Measurements from ENCODE around the gene COLQ. TPM values are rescaled to one million over a fixed set of nuclear protein-coding genes. Genes with fewer than 3 reads are reported as not detected.

COLQ gene
- total and polyA plus RNA-seq, 12 donors, result 0.60 to 7.7 (median 2.0) TPM; not detected in 1

DNA sequence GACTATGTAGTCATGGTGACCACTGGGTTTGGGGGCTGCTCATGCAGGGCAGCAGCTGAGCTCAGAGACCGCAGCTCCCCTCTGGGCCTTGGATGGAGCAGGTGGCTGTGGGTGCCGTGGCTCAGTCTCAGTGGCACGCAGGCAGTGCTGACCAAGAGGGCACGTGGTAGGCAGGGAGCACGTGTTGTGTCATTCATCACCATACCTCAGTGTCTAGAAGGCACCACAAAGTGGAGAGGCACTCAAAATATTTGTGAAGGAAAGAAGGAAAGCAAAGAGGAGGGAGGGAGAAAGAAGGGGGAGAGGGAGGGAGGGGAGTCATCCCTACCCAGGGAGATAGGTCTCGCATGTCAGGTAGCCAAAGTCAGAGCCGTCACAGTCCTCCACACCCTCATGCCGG lies 68.0 kb downstream of the COLQ start:
- Histone ChIP-seq H3K27me3 (no peaks in the 10 kb centered on the region), H3K36me3 (replicated peaks in 1 of 2) (no peaks in the 10 kb centered on the region), H3K9me3 (replicated peaks in 1 of 3) (no peaks in the 10 kb centered on the region), H3K4me1 (replicated peaks in 1 of 2) (no peaks in the 10 kb centered on the region), H3K27ac (no peak overlapping the region), H3K4me3 (no peak overlapping the region)
- TF ChIP-seq, protein P1, sequence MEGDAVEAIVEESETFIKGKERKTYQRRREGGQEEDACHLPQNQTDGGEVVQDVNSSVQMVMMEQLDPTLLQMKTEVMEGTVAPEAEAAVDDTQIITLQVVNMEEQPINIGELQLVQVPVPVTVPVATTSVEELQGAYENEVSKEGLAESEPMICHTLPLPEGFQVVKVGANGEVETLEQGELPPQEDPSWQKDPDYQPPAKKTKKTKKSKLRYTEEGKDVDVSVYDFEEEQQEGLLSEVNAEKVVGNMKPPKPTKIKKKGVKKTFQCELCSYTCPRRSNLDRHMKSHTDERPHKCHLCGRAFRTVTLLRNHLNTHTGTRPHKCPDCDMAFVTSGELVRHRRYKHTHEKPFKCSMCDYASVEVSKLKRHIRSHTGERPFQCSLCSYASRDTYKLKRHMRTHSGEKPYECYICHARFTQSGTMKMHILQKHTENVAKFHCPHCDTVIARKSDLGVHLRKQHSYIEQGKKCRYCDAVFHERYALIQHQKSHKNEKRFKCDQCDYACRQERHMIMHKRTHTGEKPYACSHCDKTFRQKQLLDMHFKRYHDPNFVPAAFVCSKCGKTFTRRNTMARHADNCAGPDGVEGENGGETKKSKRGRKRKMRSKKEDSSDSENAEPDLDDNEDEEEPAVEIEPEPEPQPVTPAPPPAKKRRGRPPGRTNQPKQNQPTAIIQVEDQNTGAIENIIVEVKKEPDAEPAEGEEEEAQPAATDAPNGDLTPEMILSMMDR (IDR thresholded peaks at IDR 0.05), result no peak
- no peak for TF ChIP-seq POLR2A (IDR thresholded peaks at IDR 0.05)
- WGBS, 4 donors, result 87 to 94% (median 91%) methylated on average over 8 of the region's 8 CpGs
- intact Hi-C loops (cut with DNase I), result no loop called here
- no peak for DNase-seq

DNA sequence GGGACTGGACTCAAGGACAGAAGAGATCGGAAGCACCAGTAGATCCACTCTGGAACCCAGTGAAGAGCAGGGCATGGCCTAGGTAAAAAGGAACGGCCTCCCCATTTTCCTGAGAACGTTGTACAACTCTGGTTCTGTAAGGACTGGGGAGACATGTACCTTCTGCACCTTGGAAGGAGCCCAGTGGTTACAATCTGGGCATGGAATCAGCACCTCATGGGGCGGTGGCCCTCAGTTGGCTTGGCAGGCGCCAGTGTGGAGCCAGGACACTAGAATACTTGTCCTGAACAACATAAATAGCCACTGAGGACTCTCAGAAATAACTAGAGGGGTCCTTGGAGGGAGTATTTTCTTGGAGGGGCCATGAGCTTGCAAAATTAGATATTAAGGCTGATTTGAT lies 68.5 kb downstream of the COLQ start:
- 92 to 96% (median 95%) methylated on average over 5 of the region's 5 CpGs for WGBS, 4 donors
- Histone ChIP-seq H3K27ac (no peak overlapping the region), H3K27me3 (no peaks in the 10 kb centered on the region), H3K4me3 (no peak overlapping the region), H3K4me1 (replicated peaks in 1 of 2) (no peaks in the 10 kb centered on the region), H3K36me3 (replicated peaks in 1 of 2) (no peaks in the 10 kb centered on the region), H3K9me3 (replicated peaks in 1 of 3) (no peaks in the 10 kb centered on the region)
- intact Hi-C loops (cut with DNase I), result no loop called here
- no peak for DNase-seq
- TF ChIP-seq POLR2A (IDR thresholded peaks at IDR 0.05), result no peak
- TF ChIP-seq, protein P1 (IDR thresholded peaks at IDR 0.05), result no peak

DNA sequence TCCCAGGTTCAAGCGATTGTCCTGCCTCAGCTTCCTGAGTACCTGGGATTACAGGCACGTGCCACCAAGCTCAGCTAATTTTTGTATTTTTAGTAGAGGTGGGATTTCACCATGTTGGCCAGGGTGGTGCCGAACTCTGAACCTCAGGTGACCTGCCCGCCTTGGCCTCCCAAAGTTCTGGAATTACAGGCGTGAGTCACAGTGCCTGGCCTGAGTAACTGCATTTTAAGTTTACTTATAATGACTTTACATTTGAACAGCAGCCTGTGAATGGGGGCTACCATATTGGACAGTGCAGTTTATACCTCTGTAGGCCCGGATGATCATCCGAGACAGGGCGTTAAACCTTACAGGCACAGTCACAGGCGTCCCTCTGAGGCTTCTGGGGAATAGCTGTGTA lies 69.3 kb downstream of the COLQ start:
- Histone ChIP-seq H3K4me3 (no peak overlapping the region), H3K4me1 (replicated peaks in 1 of 2) (no peaks in the 10 kb centered on the region), H3K27me3 (no peaks in the 10 kb centered on the region), H3K36me3 (replicated peaks in 1 of 2) (no peaks in the 10 kb centered on the region), H3K9me3 (replicated peaks in 1 of 3) (no peaks in the 10 kb centered on the region), H3K27ac (no peak overlapping the region)
- peak in 2 of 7 donors; percentile 6 to 7 for DNase-seq
- no peak for TF ChIP-seq POLR2A (IDR thresholded peaks at IDR 0.05)
- TF ChIP-seq, protein P1 (IDR thresholded peaks at IDR 0.05), result no peak
- WGBS, 4 donors, result 84 to 100% (median 94%) methylated on average over 3 to 9 of the region's 9 CpGs
- intact Hi-C loops (cut with DNase I), result no loop called here

DNA sequence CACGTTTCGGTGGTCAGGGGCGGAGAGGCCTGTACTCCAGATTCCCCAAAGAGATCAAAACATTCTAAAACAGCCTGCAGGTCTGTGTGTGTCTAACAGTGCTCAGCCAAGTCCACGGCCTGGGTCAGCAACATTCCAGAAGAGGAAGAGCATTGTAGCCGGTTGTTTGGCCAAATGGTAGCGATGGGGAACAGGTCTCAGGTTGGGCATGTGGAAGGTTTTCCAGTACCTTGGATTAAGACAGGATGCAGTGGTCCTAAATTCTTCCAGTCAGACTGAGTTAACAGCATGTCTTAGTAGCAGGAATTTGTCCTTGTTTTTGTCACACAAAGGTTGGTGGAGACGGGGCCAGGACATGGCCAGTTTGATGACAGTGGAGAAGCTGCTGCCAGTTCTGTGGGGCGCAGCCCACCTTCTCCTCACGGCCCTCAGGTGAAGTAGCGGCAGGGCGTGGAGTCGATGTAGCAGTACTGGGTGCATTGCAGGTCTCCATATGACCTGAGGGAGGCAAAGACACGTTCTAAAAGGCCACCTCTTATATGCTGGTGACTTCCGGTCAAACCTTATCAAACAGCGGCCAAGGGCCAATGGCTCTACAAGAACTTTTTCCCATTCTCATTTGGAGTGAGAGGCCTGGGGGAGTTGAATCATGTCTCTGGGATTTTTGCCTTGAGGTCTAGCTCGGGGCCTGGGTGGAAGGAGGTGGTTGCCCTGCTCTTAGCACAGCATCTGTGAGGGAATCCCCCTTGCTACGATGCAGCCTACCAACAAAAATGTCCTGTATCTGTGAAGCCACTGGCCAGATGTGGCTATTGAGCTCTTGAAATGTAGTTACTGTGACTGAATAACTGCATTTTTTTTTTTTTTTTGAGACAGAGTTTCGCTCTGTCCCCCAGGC lies 70.0 kb downstream of the COLQ start:
- intact Hi-C loops (cut with DNase I), result loop anchor here in 1 of 2 donors (2.0 kb wide), 1 partner anchor 37 kb away; no protein-coding TSS in a partner anchor
- peak in 2 of 7 donors; percentile 8 to 30 for DNase-seq
- H3K9me3 ChIP-seq (replicated peaks in 1 of 3), result no peaks in the 10 kb centered on the region
- no peaks in the 10 kb centered on the region for H3K36me3 ChIP-seq (replicated peaks in 1 of 2)
- no peaks in the 10 kb centered on the region for H3K27me3 ChIP-seq
- no peak for TF ChIP-seq POLR2A (IDR thresholded peaks at IDR 0.05)
- H3K4me3 ChIP-seq, result no peak overlapping the region
- 87 to 94% (median 93%) methylated on average over 13 to 18 of the region's 18 CpGs for WGBS, 4 donors
- H3K27ac ChIP-seq, result no peak overlapping the region
- H3K4me1 ChIP-seq (replicated peaks in 1 of 2), result no peaks in the 10 kb centered on the region

All from adrenal gland (tissue), 12 donors.